ENCODE measurements around the gene ACAN.

ACAN gene

DNA sequence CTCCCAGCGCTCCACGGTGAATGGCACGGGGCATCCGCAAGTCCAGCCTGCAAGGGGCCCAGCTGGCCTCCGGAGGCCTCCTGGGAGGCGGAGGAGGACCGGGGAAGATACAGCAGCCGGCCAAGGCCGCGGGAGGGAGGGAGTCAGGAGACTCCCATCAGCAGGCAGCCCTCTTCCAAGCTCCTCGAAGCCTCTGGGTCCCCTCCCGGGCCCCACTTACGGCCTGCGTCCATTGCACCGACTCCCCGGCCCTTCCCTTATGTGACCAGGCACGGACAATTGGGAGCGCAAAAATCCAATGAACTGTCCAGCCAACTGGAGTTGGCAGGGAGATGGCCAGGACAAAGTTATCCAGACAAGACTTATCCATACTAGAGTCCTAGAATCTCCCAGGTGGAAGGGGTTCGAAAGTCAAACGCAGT, 109.3 kb downstream of the ACAN start:
- DNase-seq (ENCODE audit: low read depth, low spot score): no peak
- H3K4me3 ChIP-seq (ENCODE audit: low read depth, low read length): peak overlapping the region; percentile 65
- TF ChIP-seq, protein P1, sequence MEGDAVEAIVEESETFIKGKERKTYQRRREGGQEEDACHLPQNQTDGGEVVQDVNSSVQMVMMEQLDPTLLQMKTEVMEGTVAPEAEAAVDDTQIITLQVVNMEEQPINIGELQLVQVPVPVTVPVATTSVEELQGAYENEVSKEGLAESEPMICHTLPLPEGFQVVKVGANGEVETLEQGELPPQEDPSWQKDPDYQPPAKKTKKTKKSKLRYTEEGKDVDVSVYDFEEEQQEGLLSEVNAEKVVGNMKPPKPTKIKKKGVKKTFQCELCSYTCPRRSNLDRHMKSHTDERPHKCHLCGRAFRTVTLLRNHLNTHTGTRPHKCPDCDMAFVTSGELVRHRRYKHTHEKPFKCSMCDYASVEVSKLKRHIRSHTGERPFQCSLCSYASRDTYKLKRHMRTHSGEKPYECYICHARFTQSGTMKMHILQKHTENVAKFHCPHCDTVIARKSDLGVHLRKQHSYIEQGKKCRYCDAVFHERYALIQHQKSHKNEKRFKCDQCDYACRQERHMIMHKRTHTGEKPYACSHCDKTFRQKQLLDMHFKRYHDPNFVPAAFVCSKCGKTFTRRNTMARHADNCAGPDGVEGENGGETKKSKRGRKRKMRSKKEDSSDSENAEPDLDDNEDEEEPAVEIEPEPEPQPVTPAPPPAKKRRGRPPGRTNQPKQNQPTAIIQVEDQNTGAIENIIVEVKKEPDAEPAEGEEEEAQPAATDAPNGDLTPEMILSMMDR (IDR thresholded peaks at IDR 0.05; ENCODE audit: insufficient read depth, low read length, missing control alignments): no peak
- CTCF ChIA-PET: interaction anchor here (0.7 to 2.8 kb wide), 11 partner anchors 9 to 265 kb away, joined by 3 to 17 read pairs (median 5); no protein-coding TSS in a partner anchor
- POLR2A ChIA-PET: interaction anchor here (0.7 to 3.7 kb wide), 5 partner anchors 8 to 140 kb away, joined by 3 to 22 read pairs (median 5); no protein-coding TSS in a partner anchor

GRCh38 chr15:88913017-88913849, 110.0 kb downstream of the ACAN start, which contains the start of gene MFGE8:
Gene MFGE8 (minus strand): TSS chr15:88913379. CDS start chr15:88913319, 60 bp downstream.
- POLR2A ChIA-PET: interaction anchor here (0.6 to 3.7 kb wide), 8 partner anchors 8 to 139 kb away, joined by 3 to 22 read pairs (median 5); no protein-coding TSS in a partner anchor
- H3K4me3 ChIP-seq (ENCODE audit: low read depth, low read length): peak within 1 kb of the TSS; percentile 65
- DNase-seq (ENCODE audit: low read depth, low spot score): no peak
- TF ChIP-seq, protein P1 (IDR thresholded peaks at IDR 0.05; ENCODE audit: insufficient read depth, low read length, missing control alignments): peak; percentile 0
- CTCF ChIA-PET: interaction anchor here (1.3 to 3.9 kb wide), 4 partner anchors 8 to 90 kb away, joined by 3 to 29 read pairs (median 11); no protein-coding TSS in a partner anchor

DNA sequence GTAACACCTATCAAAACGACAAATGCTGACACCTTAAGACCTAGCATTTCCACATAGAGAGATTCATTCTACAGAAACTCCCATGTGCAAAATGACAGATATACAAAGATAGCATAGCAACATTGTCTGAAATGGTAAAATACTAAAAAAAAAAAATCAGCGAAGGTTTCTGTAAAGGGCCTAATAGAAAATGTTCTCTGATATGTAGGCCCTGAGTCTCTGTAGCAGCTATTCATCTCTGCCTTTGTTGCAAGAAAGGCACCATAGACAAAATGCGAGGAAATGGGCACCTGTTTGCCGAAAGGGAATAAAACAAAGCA, 110.6 kb downstream of the ACAN start:
- POLR2A ChIA-PET: interaction anchor here (0.6 to 3.7 kb wide), 8 partner anchors 8 to 138 kb away, joined by 3 to 22 read pairs (median 4); no protein-coding TSS in a partner anchor
- CTCF ChIA-PET: interaction anchor here (0.8 to 3.9 kb wide), 4 partner anchors 9 to 90 kb away, joined by 4 to 29 read pairs (median 13); no protein-coding TSS in a partner anchor
- TF ChIP-seq, protein P1 (IDR thresholded peaks at IDR 0.05; ENCODE audit: insufficient read depth, low read length, missing control alignments): no peak

DNA sequence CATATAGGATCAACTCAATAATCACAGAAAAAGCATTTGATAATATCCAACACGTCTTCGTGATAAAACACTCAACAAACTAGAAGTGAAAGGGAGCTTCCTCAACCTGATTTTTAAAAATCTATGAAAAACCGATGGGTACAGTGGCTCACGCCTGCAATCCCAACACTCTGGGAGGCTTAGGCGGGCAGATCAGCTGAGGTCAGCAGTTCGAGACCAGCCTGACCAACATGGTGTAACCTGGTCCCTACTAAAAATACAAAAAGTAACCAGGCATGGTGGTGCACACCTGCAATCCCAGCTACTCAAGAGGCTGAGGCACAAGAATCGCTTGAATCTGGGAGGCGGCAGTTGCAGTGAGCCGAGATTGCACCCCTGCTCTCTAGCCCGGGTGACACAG, 112.1 kb downstream of the ACAN start:
- no peak for DNase-seq (ENCODE audit: low read depth, low spot score)
- TF ChIP-seq, protein P1 (IDR thresholded peaks at IDR 0.05; ENCODE audit: insufficient read depth, low read length, missing control alignments): no peak
- POLR2A ChIA-PET: no interaction called here
- CTCF ChIA-PET: interaction anchor here (0.6 to 3.9 kb wide), 6 partner anchors 11 to 417 kb away, joined by 3 to 29 read pairs (median 4); no protein-coding TSS in a partner anchor
- H3K4me3 ChIP-seq (ENCODE audit: low read depth, low read length): no peak overlapping the region

More for the DNA sequence above, 110.6 kb downstream of the ACAN start:
- DNase-seq (ENCODE audit: low read depth, low spot score): no peak
- peak overlapping the region; percentile 65 for H3K4me3 ChIP-seq (ENCODE audit: low read depth, low read length)

DNA sequence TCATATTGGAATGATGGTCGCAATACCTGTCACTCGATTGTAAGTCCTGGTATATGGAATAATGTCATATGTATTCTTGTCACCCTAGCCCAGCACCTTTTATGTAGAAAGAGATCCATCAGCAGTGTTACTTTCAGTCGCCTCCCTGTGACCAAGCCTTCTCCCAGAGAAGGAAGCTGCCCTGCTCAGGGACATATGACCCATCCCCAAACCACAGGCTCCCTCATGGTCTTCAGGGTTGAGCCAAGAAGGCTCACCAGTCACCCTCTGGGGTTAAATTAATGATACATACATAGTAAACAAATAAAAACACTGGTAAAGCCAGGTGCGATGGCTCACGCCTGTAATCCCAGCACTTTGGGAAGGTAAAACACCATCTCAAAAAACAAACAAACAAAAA, 114.5 kb downstream of the ACAN start:
- POLR2A ChIA-PET: no interaction called here

More for the DNA sequence above, 114.5 kb downstream of the ACAN start:
- CTCF ChIA-PET: interaction anchor here (1.3 kb wide), 1 partner anchor 13 kb away, joined by 5 read pairs; no protein-coding TSS in a partner anchor
- TF ChIP-seq, protein P1 (IDR thresholded peaks at IDR 0.05; ENCODE audit: insufficient read depth, low read length, missing control alignments): no peak
- DNase-seq (ENCODE audit: low read depth, low spot score): no peak
- H3K4me3 ChIP-seq (ENCODE audit: low read depth, low read length): no peak overlapping the region
